Measurements from ENCODE around the gene PDGFRB. TPM values are rescaled to one million over a fixed set of nuclear protein-coding genes. Genes with fewer than 3 reads are reported as not detected.

The PDGFRB gene
- total RNA-seq, 3 donors from 2014 or later, result 53.7 to 243 (median 146) TPM

DNA sequence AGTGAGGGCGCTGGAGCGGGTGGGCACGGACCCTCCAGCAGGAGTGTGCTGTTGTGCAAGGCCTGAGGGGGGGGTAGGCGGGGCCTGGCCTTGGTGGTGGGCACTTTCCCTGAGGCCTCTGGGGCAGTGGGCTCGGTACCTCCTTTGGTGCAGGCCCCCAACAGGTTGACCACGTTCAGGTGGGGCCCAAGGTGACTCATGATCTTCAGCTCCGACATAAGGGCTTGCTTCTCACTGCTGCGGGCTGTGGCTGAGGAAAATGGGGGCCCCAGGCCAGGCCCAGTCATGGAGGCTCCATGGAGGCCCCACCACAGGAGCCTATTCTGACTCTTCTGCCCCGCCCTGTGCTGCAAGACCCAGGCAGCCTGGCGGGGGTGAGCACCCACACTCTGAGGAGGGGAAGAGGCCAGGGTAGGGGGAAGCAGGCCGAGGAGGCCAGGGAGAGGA lies 31.5 kb downstream of the PDGFRB start:
- no peak for DNase-seq (ENCODE audit: low spot score in 2 of 2)
- intact Hi-C loops (cut with DNase I; ENCODE audit: low total_unique reads), result no loop called here
- no peak for TF ChIP-seq POLR2A (IDR thresholded peaks at IDR 0.05)
- TF ChIP-seq, protein P1, sequence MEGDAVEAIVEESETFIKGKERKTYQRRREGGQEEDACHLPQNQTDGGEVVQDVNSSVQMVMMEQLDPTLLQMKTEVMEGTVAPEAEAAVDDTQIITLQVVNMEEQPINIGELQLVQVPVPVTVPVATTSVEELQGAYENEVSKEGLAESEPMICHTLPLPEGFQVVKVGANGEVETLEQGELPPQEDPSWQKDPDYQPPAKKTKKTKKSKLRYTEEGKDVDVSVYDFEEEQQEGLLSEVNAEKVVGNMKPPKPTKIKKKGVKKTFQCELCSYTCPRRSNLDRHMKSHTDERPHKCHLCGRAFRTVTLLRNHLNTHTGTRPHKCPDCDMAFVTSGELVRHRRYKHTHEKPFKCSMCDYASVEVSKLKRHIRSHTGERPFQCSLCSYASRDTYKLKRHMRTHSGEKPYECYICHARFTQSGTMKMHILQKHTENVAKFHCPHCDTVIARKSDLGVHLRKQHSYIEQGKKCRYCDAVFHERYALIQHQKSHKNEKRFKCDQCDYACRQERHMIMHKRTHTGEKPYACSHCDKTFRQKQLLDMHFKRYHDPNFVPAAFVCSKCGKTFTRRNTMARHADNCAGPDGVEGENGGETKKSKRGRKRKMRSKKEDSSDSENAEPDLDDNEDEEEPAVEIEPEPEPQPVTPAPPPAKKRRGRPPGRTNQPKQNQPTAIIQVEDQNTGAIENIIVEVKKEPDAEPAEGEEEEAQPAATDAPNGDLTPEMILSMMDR (IDR thresholded peaks at IDR 0.05), result no peak
- no peak for TF ChIP-seq POLR2AphosphoS5 (IDR thresholded peaks at IDR 0.05)
- no peaks in the 10 kb centered on the region for H3K27me3 ChIP-seq
- no peaks in the 10 kb centered on the region for H3K4me1 ChIP-seq
- peak overlapping the region in 1 of 2 donors; percentile 74 for H3K27ac ChIP-seq
- no peaks in the 10 kb centered on the region for H3K36me3 ChIP-seq
- no peaks in the 10 kb centered on the region for H3K9me3 ChIP-seq
- no peak overlapping the region for H3K4me3 ChIP-seq

DNA sequence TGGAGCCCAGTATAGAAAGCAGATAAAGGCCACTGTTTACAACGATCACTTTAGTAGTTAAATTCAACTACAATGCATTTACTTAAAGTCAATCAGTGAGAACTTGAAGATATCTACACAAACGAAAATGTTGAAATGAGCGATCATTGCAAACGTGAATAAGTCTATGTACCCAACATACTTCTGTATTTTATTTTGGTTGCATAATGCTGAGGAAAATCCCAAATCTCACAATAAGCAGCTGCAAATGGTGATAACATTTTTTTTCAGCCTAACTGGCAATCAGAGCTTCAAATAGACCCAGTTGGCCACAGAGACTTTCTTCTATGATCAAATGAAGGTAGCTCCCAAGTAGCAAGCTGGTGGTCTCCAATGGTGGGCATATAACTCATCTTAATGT lies 32.1 kb downstream of the PDGFRB start:
- no peak for DNase-seq (ENCODE audit: low spot score in 2 of 2)
- H3K27me3 ChIP-seq, result no peaks in the 10 kb centered on the region
- intact Hi-C loops (cut with DNase I; ENCODE audit: low total_unique reads), result no loop called here
- no peaks in the 10 kb centered on the region for H3K4me1 ChIP-seq
- no peak overlapping the region for H3K4me3 ChIP-seq
- H3K9me3 ChIP-seq, result no peaks in the 10 kb centered on the region
- H3K27ac ChIP-seq, result peak overlapping the region in 1 of 2 donors; percentile 48
- H3K36me3 ChIP-seq, result no peaks in the 10 kb centered on the region
- no peak for TF ChIP-seq POLR2A (IDR thresholded peaks at IDR 0.05)
- no peak for TF ChIP-seq POLR2AphosphoS5 (IDR thresholded peaks at IDR 0.05)
- TF ChIP-seq, protein P1 (IDR thresholded peaks at IDR 0.05), result no peak

DNA sequence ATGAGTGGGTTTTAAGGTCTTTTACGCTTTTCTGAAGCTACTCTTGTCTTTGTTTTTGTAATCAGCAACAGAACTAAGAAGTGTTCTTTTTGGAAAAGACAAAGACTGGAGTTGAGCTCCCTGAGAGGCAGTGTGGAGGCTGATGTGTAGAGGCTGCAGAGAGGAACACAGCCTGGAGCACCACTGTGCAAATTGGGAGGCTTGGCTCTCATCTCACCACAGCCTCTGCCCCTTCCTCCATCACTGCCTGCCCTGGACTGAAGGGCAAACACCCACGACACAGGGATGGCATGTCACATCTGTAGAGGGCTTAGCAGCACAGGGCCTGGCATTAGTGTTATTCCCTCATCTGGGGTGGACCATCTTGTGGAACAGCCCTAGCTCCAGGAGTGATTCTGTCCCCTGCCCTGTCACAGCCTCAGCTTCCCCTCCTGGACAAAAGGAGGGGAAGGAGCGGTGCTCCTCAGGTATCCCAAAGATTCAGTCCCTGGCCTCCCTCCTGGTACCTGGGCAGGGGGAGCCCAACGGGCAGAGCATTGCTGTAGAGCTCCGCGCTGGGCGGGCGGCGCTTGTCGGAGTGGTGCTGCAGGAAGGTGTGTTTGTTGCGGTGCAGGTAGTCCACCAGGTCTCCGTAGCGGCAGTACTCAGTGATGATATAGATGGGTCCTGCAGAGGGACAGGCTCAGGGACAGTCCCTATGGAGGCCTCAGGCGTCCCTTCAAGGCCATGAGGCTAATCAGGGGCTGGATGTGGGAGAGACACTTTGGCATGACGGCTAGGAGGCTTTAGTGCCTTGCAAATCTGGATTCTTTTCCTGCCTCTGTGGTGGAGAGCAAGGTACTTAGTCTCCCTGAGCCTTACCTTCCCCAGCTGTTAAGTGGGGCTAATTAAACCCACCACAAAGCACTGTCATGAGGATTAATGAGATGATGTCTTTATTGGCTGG lies 32.8 kb downstream of the PDGFRB start:
- Histone ChIP-seq H3K27ac (peak overlapping the region in 1 of 2 donors; percentile 48), H3K4me1 (no peaks in the 10 kb centered on the region), H3K4me3 (no peak overlapping the region), H3K36me3 (no peaks in the 10 kb centered on the region), H3K27me3 (no peaks in the 10 kb centered on the region), H3K9me3 (no peaks in the 10 kb centered on the region)
- intact Hi-C loops (cut with DNase I; ENCODE audit: low total_unique reads), result no loop called here
- no peak for DNase-seq (ENCODE audit: low spot score in 2 of 2)
- TF ChIP-seq POLR2A (IDR thresholded peaks at IDR 0.05) (no peak), POLR2AphosphoS5 (IDR thresholded peaks at IDR 0.05) (no peak)
- TF ChIP-seq, protein P1 (IDR thresholded peaks at IDR 0.05), result no peak

DNA sequence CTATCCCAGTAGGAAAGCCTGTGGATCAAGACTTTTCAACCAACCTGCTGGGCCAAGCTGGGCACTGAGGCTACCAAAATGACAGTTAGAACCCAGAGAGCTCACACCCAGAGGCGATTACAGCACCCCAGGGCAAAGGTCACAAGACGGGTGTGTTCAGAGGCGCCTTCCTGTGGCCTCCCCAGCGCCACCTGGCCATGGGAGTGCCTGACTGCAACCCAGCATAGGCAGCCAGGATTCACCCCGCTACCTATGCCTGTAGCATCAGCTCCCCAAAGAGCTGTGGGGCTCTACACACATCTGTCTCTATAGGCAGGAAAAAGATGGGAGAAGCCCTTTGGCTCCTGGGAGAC lies 33.5 kb downstream of the PDGFRB start:
- TF ChIP-seq, protein P1 (IDR thresholded peaks at IDR 0.05), result no peak
- no peak for TF ChIP-seq POLR2A (IDR thresholded peaks at IDR 0.05)
- H3K4me3 ChIP-seq, result no peak overlapping the region
- intact Hi-C loops (cut with DNase I; ENCODE audit: low total_unique reads), result no loop called here
- H3K9me3 ChIP-seq, result no peaks in the 10 kb centered on the region
- no peaks in the 10 kb centered on the region for H3K4me1 ChIP-seq
- H3K27ac ChIP-seq, result peak overlapping the region in 1 of 2 donors; percentile 48
- no peaks in the 10 kb centered on the region for H3K27me3 ChIP-seq
- no peaks in the 10 kb centered on the region for H3K36me3 ChIP-seq
- DNase-seq (ENCODE audit: low spot score in 2 of 2), result no peak

DNA sequence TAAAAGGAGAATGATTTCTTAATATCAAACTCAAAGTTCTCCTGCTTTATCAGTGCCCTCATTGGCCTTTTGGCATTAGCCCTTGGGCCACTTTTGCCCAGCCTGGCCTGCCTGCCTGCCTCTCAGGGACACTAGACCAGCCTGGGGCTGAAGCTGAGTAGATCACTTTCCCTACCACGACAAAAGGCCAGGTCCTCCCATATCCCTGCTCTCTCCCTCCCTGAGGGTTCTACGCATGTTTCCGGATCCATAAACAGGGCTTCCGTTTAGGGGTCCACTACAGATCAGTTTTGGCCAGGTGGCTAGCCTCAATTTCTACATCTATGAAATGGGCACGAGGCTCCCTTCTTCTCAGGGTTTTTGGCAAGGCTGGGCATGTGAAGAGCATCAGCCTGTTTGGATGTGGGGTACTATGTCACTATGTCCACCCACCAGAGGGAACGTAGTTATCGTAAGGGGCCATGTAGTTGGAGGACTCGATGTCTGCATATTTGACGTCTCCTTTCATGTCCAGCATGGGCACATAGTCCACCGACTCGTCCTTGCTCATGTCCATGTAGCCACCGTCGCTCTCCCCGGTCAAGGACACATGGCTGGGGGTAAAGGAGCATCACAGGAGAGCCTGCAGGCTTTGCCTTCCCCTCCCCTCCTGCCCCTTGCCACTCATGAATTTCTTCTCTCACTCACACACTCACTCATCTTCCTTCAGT lies 34.0 kb downstream of the PDGFRB start:
- intact Hi-C loops (cut with DNase I; ENCODE audit: low total_unique reads), result no loop called here
- Histone ChIP-seq H3K27ac (peak overlapping the region in 1 of 2 donors; percentile 48), H3K36me3 (no peaks in the 10 kb centered on the region)

More for the DNA sequence above, 34.0 kb downstream of the PDGFRB start:
- TF ChIP-seq, protein P1 (IDR thresholded peaks at IDR 0.05), result no peak
- TF ChIP-seq POLR2A (IDR thresholded peaks at IDR 0.05) (no peak), POLR2AphosphoS5 (IDR thresholded peaks at IDR 0.05) (no peak)
- peak in 1 of 2 donors; percentile 5 for DNase-seq (ENCODE audit: low spot score in 2 of 2)
- Histone ChIP-seq H3K4me3 (no peak overlapping the region), H3K4me1 (no peaks in the 10 kb centered on the region), H3K9me3 (no peaks in the 10 kb centered on the region), H3K27me3 (no peaks in the 10 kb centered on the region)

Data from breast epithelium (tissue), 4 donors.